ENCODE measurements around the gene ADTRP.

DNA sequence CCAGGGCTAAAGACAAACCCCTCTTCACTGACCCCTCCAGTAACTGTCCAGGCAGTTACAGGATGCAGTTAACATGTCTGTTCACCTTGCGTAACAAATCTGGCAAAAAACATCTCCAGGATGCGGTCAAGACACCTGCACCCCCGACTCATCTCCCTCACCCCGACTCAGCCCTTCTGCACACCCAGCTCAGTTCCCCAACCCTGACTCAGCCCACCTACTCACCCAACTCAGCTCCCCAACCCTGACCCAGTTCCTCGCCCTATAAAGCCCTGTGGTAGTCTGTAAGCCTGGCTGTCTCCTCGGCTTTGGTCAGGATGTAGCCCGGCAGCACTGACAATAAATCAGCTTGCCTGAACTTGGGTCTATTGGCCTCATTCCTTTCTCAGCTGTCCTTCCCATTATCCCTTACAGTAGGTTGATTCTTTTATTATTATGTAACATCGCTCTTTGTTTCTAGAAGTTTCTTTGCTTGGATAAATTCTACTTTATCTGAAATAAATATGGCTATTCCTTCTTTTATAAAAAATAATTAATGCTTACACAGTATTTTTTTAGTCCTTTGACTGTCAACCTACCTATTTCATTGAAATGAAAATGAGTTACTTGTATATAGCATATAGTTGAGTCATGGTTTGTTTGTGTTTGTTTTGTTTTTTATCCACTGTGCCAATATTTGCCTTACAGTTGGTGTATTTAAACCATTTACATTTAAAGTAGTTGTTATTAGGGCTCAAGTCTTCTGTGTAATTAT, 12.9 kb upstream of the ADTRP start:
- TF ChIP-seq, protein P1, sequence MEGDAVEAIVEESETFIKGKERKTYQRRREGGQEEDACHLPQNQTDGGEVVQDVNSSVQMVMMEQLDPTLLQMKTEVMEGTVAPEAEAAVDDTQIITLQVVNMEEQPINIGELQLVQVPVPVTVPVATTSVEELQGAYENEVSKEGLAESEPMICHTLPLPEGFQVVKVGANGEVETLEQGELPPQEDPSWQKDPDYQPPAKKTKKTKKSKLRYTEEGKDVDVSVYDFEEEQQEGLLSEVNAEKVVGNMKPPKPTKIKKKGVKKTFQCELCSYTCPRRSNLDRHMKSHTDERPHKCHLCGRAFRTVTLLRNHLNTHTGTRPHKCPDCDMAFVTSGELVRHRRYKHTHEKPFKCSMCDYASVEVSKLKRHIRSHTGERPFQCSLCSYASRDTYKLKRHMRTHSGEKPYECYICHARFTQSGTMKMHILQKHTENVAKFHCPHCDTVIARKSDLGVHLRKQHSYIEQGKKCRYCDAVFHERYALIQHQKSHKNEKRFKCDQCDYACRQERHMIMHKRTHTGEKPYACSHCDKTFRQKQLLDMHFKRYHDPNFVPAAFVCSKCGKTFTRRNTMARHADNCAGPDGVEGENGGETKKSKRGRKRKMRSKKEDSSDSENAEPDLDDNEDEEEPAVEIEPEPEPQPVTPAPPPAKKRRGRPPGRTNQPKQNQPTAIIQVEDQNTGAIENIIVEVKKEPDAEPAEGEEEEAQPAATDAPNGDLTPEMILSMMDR (IDR thresholded peaks at IDR 0.05; ENCODE audit: insufficient read depth, low read depth, low read length): no peak
- TF ChIP-seq EZH2 (IDR thresholded peaks at IDR 0.05; ENCODE audit: insufficient read depth, low read length): no peak

Measured in astrocyte (in vitro differentiated cells and primary cell).